ENCODE data around the gene STARD8. TPM values are rescaled to one million over a fixed set of nuclear protein-coding genes. Genes with fewer than 3 reads are reported as not detected.

Gene STARD8
- total and polyA plus RNA-seq, 2 donors (not counting 1 experiment from before 2014, with no cell fraction given) = 0.33 to 0.54 TPM

- Histone ChIP-seq H3K9ac (ENCODE audit: low read length) (no peak overlapping the region), H3K36me3 (replicated peaks in 1 of 2; ENCODE audit: control extremely low read depth in 1 of 2, control insufficient read depth in 1 of 2, extremely low read depth in 1 of 2, insufficient read depth in 2 of 2, low read length in 1 of 2) (no peaks in the 10 kb centered on the region), H2AFZ (ENCODE audit: insufficient read depth, low read depth, low read length, poor library complexity, severe bottlenecking) (no peak overlapping the region), H3K27ac (ENCODE audit: low read length in 2 of 2) (no peak overlapping the region), H3K79me2 (ENCODE audit: control insufficient read depth, insufficient read depth, low read length) (no peaks in the 10 kb centered on the region), H4K20me1 (ENCODE audit: control insufficient read depth, insufficient read depth, low read length, poor library complexity, severe bottlenecking) (no peaks in the 10 kb centered on the region), H3K4me3 (ENCODE audit: control extremely low read depth in 1 of 5, extremely low read depth in 1 of 5, insufficient read depth in 1 of 5, low read depth in 2 of 5, low read length in 4 of 5) (peak overlapping the region in 2 of 5 experiments; percentile 17 to 40), H3K27me3 (replicated peaks in 1 of 4; ENCODE audit: control extremely low read depth in 1 of 4, control insufficient read depth in 3 of 4, insufficient read depth in 4 of 4, low read length in 3 of 4) (peaks cover 0 to 10% (median 0%) of the 10 kb centered on the region in 4 experiments), H3K4me2 (replicated peaks; ENCODE audit: low read depth, low read length, poor library complexity, severe bottlenecking) (peak overlapping the region; percentile 60), H3K4me1 (ENCODE audit: control insufficient read depth in 2 of 2, insufficient read depth in 2 of 2, low read length in 2 of 2) (peaks cover 0 to 7% of the 10 kb centered on the region in 2 donors), H3K9me3 (ENCODE audit: control extremely low read depth in 1 of 3, control insufficient read depth in 2 of 3, insufficient read depth in 1 of 3, low read length in 2 of 3) (no peaks in the 10 kb centered on the region)
- no peak for ATAC-seq (ENCODE audit: low read depth)
- intact Hi-C loops (cut with micrococcal nuclease) = no loop called here
- TF ChIP-seq, protein P1, sequence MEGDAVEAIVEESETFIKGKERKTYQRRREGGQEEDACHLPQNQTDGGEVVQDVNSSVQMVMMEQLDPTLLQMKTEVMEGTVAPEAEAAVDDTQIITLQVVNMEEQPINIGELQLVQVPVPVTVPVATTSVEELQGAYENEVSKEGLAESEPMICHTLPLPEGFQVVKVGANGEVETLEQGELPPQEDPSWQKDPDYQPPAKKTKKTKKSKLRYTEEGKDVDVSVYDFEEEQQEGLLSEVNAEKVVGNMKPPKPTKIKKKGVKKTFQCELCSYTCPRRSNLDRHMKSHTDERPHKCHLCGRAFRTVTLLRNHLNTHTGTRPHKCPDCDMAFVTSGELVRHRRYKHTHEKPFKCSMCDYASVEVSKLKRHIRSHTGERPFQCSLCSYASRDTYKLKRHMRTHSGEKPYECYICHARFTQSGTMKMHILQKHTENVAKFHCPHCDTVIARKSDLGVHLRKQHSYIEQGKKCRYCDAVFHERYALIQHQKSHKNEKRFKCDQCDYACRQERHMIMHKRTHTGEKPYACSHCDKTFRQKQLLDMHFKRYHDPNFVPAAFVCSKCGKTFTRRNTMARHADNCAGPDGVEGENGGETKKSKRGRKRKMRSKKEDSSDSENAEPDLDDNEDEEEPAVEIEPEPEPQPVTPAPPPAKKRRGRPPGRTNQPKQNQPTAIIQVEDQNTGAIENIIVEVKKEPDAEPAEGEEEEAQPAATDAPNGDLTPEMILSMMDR (IDR thresholded peaks at IDR 0.05) = no peak
- TF ChIP-seq EZH2 (IDR thresholded peaks at IDR 0.05; ENCODE audit: borderline replicate concordance, insufficient read depth, low read depth, low read length, poor library complexity, severe bottlenecking) = no peak
- CTCF ChIA-PET = no interaction called here
- H3K4me1 Mint-ChIP-seq = peaks cover 11% of the 10 kb centered on the region
- POLR2A ChIA-PET = no interaction called here
- no peak for DNase-seq
- H3K27me3 Mint-ChIP-seq = peaks cover 11% of the 10 kb centered on the region
- WGBS (ENCODE audit: insufficient coverage) = 18% methylated on average over 7 of the region's 17 CpGs
- no peak overlapping the region for H3K27ac Mint-ChIP-seq
- H3K9me3 Mint-ChIP-seq (ENCODE audit: insufficient read depth) = no peaks in the 10 kb centered on the region
- peak overlapping the region; percentile 67 for H3K4me3 Mint-ChIP-seq
Measured at GRCh38 chrX:68694435-68695205, 47.2 kb downstream of the STARD8 start.

DNA sequence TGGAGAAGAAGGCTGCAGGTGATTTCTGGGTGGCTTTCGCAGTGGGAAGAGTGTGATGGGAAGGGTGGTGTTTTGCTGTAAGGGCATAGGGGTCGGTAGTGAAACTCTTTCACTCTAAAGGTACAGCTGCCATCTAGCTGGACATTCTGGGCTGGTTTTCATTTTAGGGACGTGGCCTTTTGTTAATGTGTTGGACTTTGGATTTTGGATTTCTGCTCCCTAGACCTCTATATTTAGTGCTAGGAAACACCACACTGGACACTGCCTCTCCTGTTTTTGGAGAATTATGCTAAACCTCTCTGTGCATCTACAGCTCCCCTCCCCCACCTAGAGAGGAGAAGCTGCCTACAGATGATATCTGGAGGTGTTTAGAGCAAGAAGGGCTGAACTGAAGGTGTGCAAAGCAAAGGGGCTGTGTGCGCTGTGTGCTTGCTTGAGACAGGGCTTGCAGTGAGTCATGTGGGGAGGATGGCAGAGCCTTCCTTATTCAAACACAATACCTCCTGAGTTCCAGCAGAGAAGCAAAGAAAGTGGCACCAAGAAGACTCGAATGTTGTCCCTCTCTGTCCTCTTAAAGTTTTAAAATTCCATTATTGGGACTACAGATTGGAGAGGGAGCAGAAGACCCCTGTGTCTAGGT is 47.9 kb downstream of the STARD8 start:
- no CpG with 5 or more reads among the region's 5 CpGs for WGBS (ENCODE audit: insufficient coverage)
- H3K4me3 Mint-ChIP-seq = peak overlapping the region; percentile 19
- H3K4me2 ChIP-seq (replicated peaks; ENCODE audit: low read depth, low read length, poor library complexity, severe bottlenecking) = no peak overlapping the region

More for the DNA sequence above, 47.9 kb downstream of the STARD8 start:
- no peak for DNase-seq
- intact Hi-C loops (cut with micrococcal nuclease) = no loop called here
- peaks cover 0 to 7% of the 10 kb centered on the region in 2 donors for H3K4me1 ChIP-seq (ENCODE audit: control insufficient read depth in 2 of 2, insufficient read depth in 2 of 2, low read length in 2 of 2)
- no peak overlapping the region for H3K9ac ChIP-seq (ENCODE audit: low read length)
- H3K27me3 ChIP-seq (replicated peaks in 1 of 4; ENCODE audit: control extremely low read depth in 1 of 4, control insufficient read depth in 3 of 4, insufficient read depth in 4 of 4, low read length in 3 of 4) = peaks cover 0 to 10% (median 0%) of the 10 kb centered on the region in 4 experiments
- no peak overlapping the region for H3K27ac ChIP-seq (ENCODE audit: low read length in 2 of 2)
- H3K27me3 Mint-ChIP-seq = peaks cover 11% of the 10 kb centered on the region
- no peak overlapping the region for H3K4me3 ChIP-seq (ENCODE audit: control extremely low read depth in 1 of 5, extremely low read depth in 1 of 5, insufficient read depth in 1 of 5, low read depth in 2 of 5, low read length in 4 of 5)
- ChIA-PET CTCF (no interaction called here), POLR2A (no interaction called here)
- no peaks in the 10 kb centered on the region for H3K9me3 ChIP-seq (ENCODE audit: control extremely low read depth in 1 of 3, control insufficient read depth in 2 of 3, insufficient read depth in 1 of 3, low read length in 2 of 3)
- no peaks in the 10 kb centered on the region for H3K79me2 ChIP-seq (ENCODE audit: control insufficient read depth, insufficient read depth, low read length)
- no peak overlapping the region for H3K27ac Mint-ChIP-seq
- TF ChIP-seq EZH2 (IDR thresholded peaks at IDR 0.05; ENCODE audit: borderline replicate concordance, insufficient read depth, low read depth, low read length, poor library complexity, severe bottlenecking) = no peak
- TF ChIP-seq, protein P1 (IDR thresholded peaks at IDR 0.05) = no peak
- H3K36me3 ChIP-seq (replicated peaks in 1 of 2; ENCODE audit: control extremely low read depth in 1 of 2, control insufficient read depth in 1 of 2, extremely low read depth in 1 of 2, insufficient read depth in 2 of 2, low read length in 1 of 2) = no peaks in the 10 kb centered on the region
- no peaks in the 10 kb centered on the region for H3K9me3 Mint-ChIP-seq (ENCODE audit: insufficient read depth)
- no peak overlapping the region for H2AFZ ChIP-seq (ENCODE audit: insufficient read depth, low read depth, low read length, poor library complexity, severe bottlenecking)
- H3K4me1 Mint-ChIP-seq = peaks cover 11% of the 10 kb centered on the region
- no peaks in the 10 kb centered on the region for H4K20me1 ChIP-seq (ENCODE audit: control insufficient read depth, insufficient read depth, low read length, poor library complexity, severe bottlenecking)
- no peak for ATAC-seq (ENCODE audit: low read depth)

All from B cell (primary cell).